H54 (cell line): ENCODE data around the gene PLPPR3.
A peak's percentile ranks its signal among the peaks of the same experiment; 100 is the strongest.

Experiments used
- DNase-seq: peaks from one replicate; pipeline ENCODE4 v3.0.0; 2011; ENCODE audit warnings: low spot score, mixed read lengths; ENCODE audit not compliant: insufficient read length
- FAIRE-seq: peaks from 3 replicates; lab custom pipeline; 2011; peaks lifted over from hg19 to GRCh38; lab: Jason Lieb, UNC
- POLR2A ChIP-seq: IDR thresholded peaks from 2 replicates; pipeline ENCODE4 v1.6.1; 2011; ENCODE audit warnings: low read depth, mild to moderate bottlenecking, low read length

Gene PLPPR3

DNA sequence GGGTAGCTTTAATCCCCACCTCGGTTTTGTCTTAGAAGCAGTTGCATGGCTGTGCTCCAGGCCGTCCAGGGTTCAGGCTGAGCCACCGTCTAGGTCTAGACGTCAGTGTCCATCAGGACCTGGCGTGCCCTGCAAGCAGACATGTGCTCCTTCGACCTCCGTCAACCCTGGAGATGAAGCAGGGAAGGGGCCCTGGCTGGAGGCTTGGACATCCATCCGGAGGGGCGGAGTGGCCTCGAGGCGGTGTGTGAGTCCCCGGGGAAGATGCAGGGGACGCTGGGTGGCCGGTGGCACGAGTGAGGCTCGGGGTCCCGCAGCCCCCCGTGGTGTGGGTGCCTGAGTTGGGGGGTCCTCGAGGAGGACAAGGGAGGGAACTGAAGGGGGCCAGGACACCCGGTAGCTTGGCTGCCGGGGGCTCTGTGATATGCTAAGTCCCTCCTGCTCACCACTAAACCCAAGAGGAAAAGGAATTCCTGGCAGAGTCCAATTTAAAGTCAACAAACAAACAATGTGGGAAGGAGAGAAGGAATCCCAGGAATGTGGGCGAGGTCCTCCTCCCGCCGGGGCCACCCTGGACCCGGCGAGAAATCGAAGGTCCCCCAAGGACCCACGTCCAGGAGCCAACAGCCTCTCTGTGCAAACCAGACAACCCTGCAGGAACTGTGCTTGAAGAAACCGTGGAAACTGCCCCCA is 39.4 kb downstream of the PLPPR3 start:
- FAIRE-seq (no peak), DNase-seq (peak; percentile 71)
- TF ChIP-seq POLR2A = no peak

DNA sequence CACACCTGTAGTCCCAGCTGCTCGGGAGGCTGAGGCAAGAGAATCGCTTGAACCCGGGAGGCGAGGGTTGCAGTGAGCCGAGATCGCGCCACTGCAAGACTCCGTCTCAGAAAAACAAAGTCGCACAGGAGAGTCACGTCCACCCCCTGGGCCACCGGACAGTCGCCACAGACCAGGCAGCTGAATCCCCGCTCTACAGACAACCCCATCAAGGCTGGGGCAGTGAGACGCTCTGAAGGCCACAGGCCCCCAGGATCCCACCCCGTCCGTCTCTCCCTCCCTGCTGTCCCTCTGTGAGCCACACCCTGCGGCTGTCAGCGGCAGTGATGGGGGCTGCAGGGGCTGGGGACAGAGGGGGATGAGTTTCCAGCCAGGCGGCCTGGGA is 40.0 kb downstream of the PLPPR3 start:
- FAIRE-seq = no peak
- no peak for TF ChIP-seq POLR2A
- DNase-seq = no peak

- TF ChIP-seq POLR2A = no peak
- FAIRE-seq (no peak), DNase-seq (no peak)
Observed at GRCh38 chr19:780935-781334, 40.8 kb downstream of the PLPPR3 start.

DNA sequence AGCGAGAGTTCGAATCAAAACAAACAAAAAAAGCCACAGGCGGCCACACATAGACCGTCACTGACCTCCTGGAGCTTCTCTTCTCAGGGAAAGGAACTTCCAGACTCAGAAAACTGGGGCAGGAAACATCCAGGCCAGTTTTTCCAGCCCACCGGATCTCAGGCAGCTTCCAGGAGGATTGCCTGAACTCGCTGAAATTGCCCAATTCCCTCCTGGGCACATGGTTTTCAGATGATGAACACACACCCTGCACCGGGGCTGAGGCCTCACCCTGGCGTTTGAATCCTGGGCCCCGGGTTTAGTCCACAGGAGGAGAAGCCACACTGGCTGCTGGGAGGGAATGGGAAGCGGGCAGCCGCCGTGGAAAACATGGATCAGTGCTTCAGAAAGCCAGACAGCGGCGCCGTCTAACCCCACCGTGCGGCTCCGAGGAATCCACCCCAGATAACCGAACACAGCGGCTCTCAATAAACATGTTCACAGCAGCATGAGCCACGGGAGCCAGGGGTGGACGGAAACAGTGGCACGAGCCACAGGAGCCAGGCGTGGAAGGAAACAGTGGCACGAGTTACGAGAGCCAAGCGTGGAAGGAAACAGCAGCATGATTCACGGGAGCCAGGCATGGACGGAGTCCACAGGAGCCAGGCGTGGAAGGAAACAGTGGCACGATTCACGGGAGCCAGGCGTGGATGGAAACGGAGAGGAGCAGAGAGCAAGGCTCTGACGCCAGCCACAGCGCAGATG is 42.7 kb downstream of the PLPPR3 start:
- no peak for TF ChIP-seq POLR2A
- FAIRE-seq (peak; percentile 23), DNase-seq (peak; percentile 79)

- DNase-seq (no peak), FAIRE-seq (no peak)
- no peak for TF ChIP-seq POLR2A
Observed at GRCh38 chr19:776549-776948, 45.2 kb downstream of the PLPPR3 start.

GRCh38 chr19:772730-773436 is 48.9 kb downstream of the PLPPR3 start:
- no peak for DNase-seq
- TF ChIP-seq POLR2A = no peak
- no peak for FAIRE-seq

DNA sequence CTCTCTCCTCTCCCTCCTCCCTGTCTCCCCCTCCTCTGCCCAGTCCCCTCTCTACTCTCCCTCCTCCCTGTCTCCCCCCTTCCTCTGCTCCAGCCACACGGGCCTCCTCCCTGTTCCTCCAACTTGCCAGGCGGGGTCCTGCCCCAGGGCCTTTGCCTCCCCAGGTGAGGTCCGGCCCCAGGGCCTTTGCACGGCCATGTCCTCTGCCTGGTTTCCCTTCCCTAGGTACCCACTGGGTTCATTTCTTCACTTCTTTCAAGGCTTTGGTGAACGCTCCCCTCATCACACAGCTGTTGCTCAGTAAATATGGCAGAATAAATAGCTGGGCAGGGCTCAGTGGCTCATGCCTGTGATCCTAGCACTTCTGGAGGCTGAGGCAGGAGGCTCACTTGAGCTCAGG is 49.7 kb downstream of the PLPPR3 start:
- no peak for FAIRE-seq
- no peak for TF ChIP-seq POLR2A
- no peak for DNase-seq

DNA sequence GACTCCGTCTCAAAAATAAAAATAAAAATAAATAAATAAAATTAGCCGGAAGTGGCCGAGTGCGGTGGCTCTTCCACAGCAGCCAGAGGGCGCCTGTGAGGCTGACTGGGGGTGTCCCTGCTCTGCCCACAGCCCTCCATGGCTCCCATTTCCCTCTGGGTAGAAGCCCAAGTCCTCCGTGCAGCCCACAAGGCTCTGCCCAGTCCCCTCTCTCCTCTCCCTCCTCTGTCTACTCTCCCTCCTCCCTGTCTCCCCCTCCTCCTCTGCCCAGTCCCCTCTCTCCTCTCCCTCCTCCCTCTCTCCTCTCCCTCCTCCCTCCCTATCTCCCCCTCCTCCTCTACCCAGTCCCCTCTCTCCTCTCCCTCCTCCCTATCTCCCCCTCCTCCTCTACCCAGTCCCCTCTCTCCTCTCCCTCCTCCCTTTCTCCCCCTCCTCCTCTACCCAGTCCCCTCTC is 50.4 kb downstream of the PLPPR3 start:
- FAIRE-seq = no peak
- peak; percentile 68 for DNase-seq
- TF ChIP-seq POLR2A = no peak

DNA sequence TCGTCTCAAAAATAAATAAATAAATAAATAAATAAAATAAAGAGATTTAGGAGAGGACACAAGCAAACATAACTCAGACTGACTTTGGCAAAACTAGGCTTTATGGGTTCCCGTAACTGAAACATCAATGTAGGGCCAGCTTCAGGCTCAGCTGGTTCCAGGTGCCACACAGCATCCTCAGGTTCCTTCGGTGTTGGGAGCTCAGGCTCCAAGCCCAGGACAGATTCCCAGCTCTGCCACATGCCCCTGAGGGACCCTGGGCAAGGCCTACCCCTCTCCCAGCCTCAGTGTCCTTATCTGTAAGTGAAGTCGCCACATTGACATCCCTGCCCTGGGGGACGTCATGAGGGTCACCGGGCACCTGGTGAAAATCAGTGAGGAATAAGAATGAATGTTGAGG is 52.1 kb downstream of the PLPPR3 start:
- FAIRE-seq (no peak), DNase-seq (no peak)
- no peak for TF ChIP-seq POLR2A

DNA sequence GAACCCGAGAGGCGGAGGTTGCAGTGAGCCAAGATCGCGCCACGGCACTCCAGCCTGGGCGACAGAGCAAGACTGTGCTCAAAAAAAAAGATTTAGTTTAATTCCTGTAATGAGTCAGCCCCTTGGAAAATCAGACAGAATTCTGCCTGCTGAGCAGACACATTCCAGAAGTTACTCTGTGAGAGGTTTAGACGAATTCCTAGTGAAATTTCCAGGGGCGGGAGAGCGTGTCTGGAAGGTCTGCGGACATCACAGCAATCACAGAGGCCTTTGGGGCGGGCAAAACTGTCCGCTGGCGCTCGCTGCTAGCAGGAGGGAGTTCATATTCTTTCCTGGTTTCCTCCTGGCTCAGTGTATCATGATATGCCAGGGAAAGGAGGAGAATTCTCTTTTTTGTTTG is 53.3 kb downstream of the PLPPR3 start:
- FAIRE-seq (no peak), DNase-seq (peak; percentile 62)
- TF ChIP-seq POLR2A = no peak

GRCh38 chr19:765179-765738 is 56.5 kb downstream of the PLPPR3 start:
- TF ChIP-seq POLR2A = no peak
- no peak for FAIRE-seq
- DNase-seq = no peak

GRCh38 chr19:764301-764700 is 57.5 kb downstream of the PLPPR3 start:
- no peak for TF ChIP-seq POLR2A
- no peak for DNase-seq
- no peak for FAIRE-seq

DNA sequence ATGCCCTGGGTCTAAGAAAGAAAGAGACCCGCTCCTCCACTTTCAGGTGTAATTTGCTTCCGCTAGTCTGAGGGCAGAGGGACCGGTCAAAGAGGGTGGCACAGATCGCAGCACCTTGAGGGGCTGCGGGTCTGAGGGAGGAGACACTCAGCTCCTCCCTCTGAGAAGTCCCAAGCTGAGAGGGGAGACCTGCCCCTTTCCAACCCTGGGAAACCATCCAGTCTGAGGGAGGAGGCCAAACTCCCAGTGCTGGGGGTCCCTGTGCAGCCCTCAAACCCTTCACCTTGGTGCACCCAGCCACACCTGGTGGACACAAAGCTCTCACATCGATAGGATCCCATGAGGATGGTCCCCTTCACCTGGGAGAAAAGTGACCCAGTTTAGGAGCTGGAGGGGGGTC is 57.9 kb downstream of the PLPPR3 start:
- TF ChIP-seq POLR2A = no peak
- DNase-seq (no peak), FAIRE-seq (no peak)

- FAIRE-seq = no peak
- DNase-seq = no peak
- no peak for TF ChIP-seq POLR2A
Observed at GRCh38 chr19:763181-763580, 58.6 kb downstream of the PLPPR3 start.
